Measurements from ENCODE around the gene KCNT2.

Gene KCNT2

DNA sequence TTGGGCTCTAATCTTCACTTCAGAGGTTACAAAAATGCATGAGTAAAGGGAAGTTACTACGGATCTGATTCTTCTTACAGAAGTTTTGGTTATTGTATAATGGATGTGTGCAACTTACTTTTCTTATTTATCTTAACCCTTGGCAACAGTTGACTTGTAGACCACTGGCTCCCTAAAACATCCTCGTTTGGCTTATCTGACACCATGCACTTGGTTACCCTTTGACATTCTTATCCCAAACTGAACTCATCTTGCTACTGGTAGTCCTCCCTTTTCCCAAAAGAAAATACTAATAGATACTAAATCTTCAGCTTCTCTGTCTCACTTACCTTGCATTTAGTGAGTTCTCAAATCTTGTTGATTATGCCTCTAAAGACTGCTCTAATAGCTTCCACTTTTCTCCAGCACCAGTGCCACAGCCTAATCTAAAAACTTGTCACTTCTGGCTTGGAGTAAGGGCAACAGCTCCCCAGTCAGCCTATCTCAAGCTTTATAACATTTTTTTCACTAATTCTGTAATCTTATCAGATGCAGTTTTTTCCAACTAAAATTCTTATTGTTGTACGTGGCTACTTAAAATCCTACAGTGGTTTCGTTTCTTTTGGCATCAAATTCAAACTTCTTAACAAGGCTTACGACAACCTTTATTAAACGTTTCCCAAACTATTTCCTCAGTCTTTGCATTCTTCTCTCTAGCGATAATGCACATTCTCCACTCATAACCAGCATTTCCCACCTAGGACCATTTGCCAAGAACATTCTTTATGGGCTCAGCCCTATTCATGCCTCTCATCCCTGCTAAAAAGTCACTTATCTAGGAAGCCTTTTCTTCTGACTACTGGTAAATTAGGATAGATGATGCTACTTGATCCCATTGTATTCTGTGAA, 204.2 kb downstream of the KCNT2 start:
- no peak overlapping the region for H3K4me3 ChIP-seq (ENCODE audit: control insufficient read depth, low read depth, low read length)
- TF ChIP-seq, protein P1, sequence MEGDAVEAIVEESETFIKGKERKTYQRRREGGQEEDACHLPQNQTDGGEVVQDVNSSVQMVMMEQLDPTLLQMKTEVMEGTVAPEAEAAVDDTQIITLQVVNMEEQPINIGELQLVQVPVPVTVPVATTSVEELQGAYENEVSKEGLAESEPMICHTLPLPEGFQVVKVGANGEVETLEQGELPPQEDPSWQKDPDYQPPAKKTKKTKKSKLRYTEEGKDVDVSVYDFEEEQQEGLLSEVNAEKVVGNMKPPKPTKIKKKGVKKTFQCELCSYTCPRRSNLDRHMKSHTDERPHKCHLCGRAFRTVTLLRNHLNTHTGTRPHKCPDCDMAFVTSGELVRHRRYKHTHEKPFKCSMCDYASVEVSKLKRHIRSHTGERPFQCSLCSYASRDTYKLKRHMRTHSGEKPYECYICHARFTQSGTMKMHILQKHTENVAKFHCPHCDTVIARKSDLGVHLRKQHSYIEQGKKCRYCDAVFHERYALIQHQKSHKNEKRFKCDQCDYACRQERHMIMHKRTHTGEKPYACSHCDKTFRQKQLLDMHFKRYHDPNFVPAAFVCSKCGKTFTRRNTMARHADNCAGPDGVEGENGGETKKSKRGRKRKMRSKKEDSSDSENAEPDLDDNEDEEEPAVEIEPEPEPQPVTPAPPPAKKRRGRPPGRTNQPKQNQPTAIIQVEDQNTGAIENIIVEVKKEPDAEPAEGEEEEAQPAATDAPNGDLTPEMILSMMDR (conservative IDR thresholded peaks at IDR 0.05; ENCODE audit: control insufficient read depth, insufficient read depth, low read depth, low read length), result no peak
- no peak for DNase-seq (ENCODE audit: low read depth)

DNA sequence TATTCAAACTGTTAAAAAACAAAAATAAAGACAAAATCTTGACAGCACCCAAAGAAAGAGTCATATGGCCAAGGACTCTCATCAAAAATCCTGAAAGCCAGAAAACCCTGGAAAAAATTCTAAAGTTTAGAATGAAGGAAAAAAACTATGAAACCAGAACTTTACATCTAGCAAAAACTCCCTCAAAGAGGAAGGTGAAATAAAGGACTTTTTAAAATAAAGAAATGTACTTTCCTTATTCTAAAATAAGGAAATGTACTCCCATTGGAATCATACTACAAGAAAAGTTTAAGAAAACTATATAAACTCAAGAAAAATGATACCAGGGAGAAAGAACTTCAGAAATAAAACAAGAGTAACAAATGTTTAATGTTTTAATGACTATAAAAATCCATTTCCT, 206.3 kb downstream of the KCNT2 start:
- no peak overlapping the region for H3K4me3 ChIP-seq (ENCODE audit: control insufficient read depth, low read depth, low read length)
- TF ChIP-seq, protein P1 (conservative IDR thresholded peaks at IDR 0.05; ENCODE audit: control insufficient read depth, insufficient read depth, low read depth, low read length), result no peak
- DNase-seq (ENCODE audit: low read depth), result no peak

DNA sequence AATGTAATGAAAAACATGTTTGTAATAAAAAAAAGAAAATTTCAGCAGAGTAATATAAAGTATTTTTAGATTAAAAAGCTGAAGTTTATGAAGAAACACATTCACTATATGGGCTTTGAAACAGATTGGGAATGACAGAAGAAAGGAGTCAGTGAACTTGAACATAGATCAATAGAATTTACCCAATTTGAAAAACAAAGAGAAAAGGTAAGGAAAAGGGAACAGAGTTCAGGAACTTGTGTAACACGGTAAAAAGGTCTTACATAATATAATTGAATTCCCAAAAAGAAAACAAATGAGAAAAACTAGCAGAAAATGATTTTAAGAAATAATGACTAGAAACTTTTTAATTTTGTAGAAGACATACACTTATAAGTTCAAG, 206.8 kb downstream of the KCNT2 start:
- no peak for DNase-seq (ENCODE audit: low read depth)
- no peak overlapping the region for H3K4me3 ChIP-seq (ENCODE audit: control insufficient read depth, low read depth, low read length)
- TF ChIP-seq, protein P1 (conservative IDR thresholded peaks at IDR 0.05; ENCODE audit: control insufficient read depth, insufficient read depth, low read depth, low read length), result no peak

DNA sequence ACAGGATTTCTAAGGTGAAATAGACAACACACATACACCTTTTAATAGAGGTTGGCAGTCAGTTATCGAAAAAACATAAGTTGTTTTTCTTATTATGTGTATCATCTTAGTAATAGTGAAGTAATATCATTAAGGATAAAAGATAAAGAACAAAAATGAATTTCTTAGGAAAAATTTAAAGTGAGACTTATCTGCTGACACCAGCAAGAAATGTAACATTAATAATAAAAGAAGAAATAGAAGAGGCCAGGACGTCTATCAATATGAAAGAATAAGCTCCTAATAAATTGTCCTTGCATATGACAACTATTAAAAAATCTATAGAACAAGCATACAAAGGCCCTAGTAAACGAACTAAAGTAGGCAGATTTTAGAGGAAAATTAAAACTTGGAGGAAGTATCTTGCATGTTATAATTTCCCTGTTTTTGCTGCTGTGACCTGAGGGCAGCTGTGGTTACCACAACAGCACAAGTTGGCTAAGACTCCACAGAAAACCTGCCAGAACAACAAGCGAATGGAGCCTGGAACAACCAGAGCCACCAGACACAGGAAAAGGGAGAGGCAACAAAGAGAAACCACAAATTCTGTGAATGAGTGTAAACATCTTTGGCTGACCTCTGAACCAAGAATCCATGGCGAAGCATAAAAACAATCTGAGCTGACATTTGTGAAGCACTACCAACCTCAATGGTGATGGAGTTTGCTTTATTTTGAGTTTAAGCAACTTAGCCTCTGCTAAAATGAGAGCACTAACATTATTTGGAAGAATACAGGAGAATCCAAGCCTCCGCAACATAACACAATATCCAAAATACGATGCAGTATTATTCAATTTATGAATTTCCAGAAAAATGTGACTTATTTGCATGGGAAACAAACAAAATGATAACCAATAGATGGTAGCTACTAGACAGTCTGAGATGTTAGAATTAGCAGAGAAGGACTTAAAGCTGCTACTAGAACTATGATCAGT, 207.5 kb downstream of the KCNT2 start:
- H3K4me3 ChIP-seq (ENCODE audit: control insufficient read depth, low read depth, low read length), result no peak overlapping the region
- peak; percentile 87 for DNase-seq (ENCODE audit: low read depth)
- TF ChIP-seq, protein P1 (conservative IDR thresholded peaks at IDR 0.05; ENCODE audit: control insufficient read depth, insufficient read depth, low read depth, low read length), result no peak

DNA sequence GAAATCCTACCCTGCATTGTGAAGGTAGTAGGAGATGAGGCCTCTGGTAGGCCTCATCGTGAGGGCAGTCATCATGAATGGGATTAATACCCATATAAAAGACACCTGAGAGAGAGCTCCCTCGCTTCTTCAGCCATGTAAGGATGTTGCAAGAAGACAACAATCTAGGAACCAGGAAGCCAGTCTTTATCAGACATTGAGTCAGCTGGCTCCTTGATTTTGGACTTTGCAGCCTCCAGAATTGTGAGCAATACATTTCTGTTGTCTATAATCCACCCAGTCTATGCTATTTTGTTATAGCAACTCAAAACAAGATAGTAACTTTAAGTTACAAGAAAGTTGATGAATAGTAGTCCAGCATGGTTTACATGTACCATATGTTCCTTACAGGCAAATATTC, 208.5 kb downstream of the KCNT2 start:
- TF ChIP-seq, protein P1 (conservative IDR thresholded peaks at IDR 0.05; ENCODE audit: control insufficient read depth, insufficient read depth, low read depth, low read length), result no peak
- no peak for DNase-seq (ENCODE audit: low read depth)
- no peak overlapping the region for H3K4me3 ChIP-seq (ENCODE audit: control insufficient read depth, low read depth, low read length)

DNA sequence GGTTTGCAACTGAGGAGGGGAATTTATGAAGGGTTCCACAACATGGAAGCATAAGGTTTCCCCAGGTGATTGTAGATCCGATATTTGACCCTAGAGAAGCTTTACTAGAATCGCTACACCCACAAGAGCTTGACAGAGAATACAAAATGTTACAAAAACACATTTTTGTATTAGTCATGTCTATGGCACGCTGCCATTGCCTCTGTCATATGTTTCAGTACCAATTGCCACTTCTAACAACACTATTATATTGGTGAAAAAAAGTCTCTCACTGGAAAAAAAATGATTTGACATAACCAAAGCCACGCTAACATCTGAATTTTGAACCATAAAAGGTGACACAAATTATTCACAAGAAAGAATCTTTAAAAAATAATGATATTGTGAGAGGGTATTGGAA, 214.5 kb downstream of the KCNT2 start:
- peak; percentile 79 for DNase-seq (ENCODE audit: low read depth)
- TF ChIP-seq, protein P1 (conservative IDR thresholded peaks at IDR 0.05; ENCODE audit: control insufficient read depth, insufficient read depth, low read depth, low read length), result no peak
- H3K4me3 ChIP-seq (ENCODE audit: control insufficient read depth, low read depth, low read length), result no peak overlapping the region
